DND-41 (cell line): ENCODE results near the gene ZBTB34.

Experiments used
- ATAC-seq: fragments of 200-7000 bp; cut with Tn5 transposase; 3 replicates; pipeline ENCODE4 v1.9.1; 2021; ENCODE audit warnings: low read depth; ENCODE audit not compliant: insufficient read depth
- DNase-seq: peaks from one replicate; pipeline ENCODE4 v3.0.0-alpha.2; 2020
- H2AFZ ChIP-seq: 2 replicates; pipeline ENCODE4 v1.6.0; 2012; ENCODE audit warnings: low read depth, low read length
- H3K27ac ChIP-seq: 2 replicates; pipeline ENCODE4 v1.5.1; 2012; ENCODE audit warnings: low read length, inconsistent platforms
- H3K27me3 ChIP-seq: fragments of 200-600 bp; sonication (generic); 2 replicates; pipeline ENCODE4 v1.6.0; 2012; ENCODE audit warnings: low read length, mild to moderate bottlenecking, inconsistent platforms; ENCODE audit not compliant: insufficient read depth, poor library complexity
- H3K36me3 ChIP-seq: 2 replicates; pipeline ENCODE4 v1.5.1; 2012; ENCODE audit warnings: low read length, inconsistent platforms; ENCODE audit not compliant: insufficient read depth
- H3K4me1 ChIP-seq: 2 replicates; pipeline ENCODE4 v1.5.1; 2012; ENCODE audit warnings: mild to moderate bottlenecking, low read length; ENCODE audit not compliant: insufficient read depth
- H3K4me2 ChIP-seq: 2 replicates; pipeline ENCODE4 v1.6.0; 2012; ENCODE audit warnings: mild to moderate bottlenecking, moderate library complexity, low read length, inconsistent platforms; ENCODE audit not compliant: insufficient read depth
- H3K4me3 ChIP-seq, 2 experiments: fragments of 200-600 bp in 1 of 2; shearing (Covaris generic) in 1 of 2; 2 replicates each; pipeline ENCODE4 v1.5.1; 2012 to 2016; ENCODE audit warnings: inconsistent platforms in 2 of 2, low read length in 2 of 2, mild to moderate bottlenecking in 2 of 2, low read depth in 1 of 2, moderate library complexity in 1 of 2
- H3K79me2 ChIP-seq: 2 replicates; pipeline ENCODE4 v1.6.0; 2012; ENCODE audit warnings: low read length, inconsistent platforms; ENCODE audit not compliant: insufficient read depth
- H3K9ac ChIP-seq: 2 replicates; pipeline ENCODE4 v1.6.0; 2012; ENCODE audit warnings: low read depth, mild to moderate bottlenecking, inconsistent platforms, low read length, moderate library complexity
- H3K9me3 ChIP-seq: 2 replicates; pipeline ENCODE4 v1.5.1; 2012; ENCODE audit warnings: low read length, moderate library complexity, mild to moderate bottlenecking, inconsistent platforms; ENCODE audit not compliant: insufficient read depth, severe bottlenecking
- H4K20me1 ChIP-seq: 2 replicates; pipeline ENCODE4 v1.6.0; 2012; ENCODE audit warnings: low read length; ENCODE audit not compliant: insufficient read depth
- EZH2 ChIP-seq: IDR thresholded peaks from 3 replicates; pipeline ENCODE4 v1.6.1; 2012; ENCODE audit warnings: borderline replicate concordance, low read depth, mild to moderate bottlenecking, moderate library complexity, low read length, inconsistent platforms; ENCODE audit not compliant: severe bottlenecking
- TF ChIP-seq, protein P1 (sequence below): IDR thresholded peaks from 2 replicates; pipeline ENCODE4 v1.5.1; 2012; ENCODE audit warnings: borderline replicate concordance, low read length, moderate library complexity, mild to moderate bottlenecking; ENCODE audit not compliant: poor library complexity, severe bottlenecking; ENCODE audit errors: extremely low read depth

Gene ZBTB34

DNA sequence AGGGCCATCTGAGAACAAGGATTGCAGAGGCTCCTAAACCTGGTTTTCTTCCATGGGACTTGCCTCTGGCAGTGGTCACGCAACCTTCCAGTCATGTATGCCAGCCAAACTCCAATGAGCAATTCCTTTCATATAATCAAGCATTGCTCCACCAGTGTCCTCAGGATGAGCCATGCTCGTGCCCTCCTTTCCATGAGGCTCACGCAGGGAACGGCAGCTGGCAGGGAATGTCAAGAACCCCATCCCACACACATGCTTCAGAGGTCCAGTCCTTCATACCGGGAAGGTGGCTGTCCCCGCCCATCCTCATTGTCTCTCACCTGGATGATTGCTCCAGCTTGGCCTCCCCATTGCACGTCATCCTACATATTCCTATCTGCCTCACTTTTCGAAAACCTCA, 13.4 kb upstream of the ZBTB34 start:
- Histone ChIP-seq H3K4me2 (no peak overlapping the region), H3K27ac (no peak overlapping the region), H2AFZ (no peak overlapping the region), H3K27me3 (no peaks in the 10 kb centered on the region), H3K36me3 (no peaks in the 10 kb centered on the region), H3K79me2 (no peaks in the 10 kb centered on the region), H3K4me1 (no peaks in the 10 kb centered on the region), H4K20me1 (no peaks in the 10 kb centered on the region), H3K9ac (no peak overlapping the region), H3K9me3 (no peaks in the 10 kb centered on the region), H3K4me3 (no peak overlapping the region)
- TF ChIP-seq EZH2 = no peak
- TF ChIP-seq, protein P1, sequence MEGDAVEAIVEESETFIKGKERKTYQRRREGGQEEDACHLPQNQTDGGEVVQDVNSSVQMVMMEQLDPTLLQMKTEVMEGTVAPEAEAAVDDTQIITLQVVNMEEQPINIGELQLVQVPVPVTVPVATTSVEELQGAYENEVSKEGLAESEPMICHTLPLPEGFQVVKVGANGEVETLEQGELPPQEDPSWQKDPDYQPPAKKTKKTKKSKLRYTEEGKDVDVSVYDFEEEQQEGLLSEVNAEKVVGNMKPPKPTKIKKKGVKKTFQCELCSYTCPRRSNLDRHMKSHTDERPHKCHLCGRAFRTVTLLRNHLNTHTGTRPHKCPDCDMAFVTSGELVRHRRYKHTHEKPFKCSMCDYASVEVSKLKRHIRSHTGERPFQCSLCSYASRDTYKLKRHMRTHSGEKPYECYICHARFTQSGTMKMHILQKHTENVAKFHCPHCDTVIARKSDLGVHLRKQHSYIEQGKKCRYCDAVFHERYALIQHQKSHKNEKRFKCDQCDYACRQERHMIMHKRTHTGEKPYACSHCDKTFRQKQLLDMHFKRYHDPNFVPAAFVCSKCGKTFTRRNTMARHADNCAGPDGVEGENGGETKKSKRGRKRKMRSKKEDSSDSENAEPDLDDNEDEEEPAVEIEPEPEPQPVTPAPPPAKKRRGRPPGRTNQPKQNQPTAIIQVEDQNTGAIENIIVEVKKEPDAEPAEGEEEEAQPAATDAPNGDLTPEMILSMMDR = no peak
- DNase-seq (no peak), ATAC-seq (no peak)

DNA sequence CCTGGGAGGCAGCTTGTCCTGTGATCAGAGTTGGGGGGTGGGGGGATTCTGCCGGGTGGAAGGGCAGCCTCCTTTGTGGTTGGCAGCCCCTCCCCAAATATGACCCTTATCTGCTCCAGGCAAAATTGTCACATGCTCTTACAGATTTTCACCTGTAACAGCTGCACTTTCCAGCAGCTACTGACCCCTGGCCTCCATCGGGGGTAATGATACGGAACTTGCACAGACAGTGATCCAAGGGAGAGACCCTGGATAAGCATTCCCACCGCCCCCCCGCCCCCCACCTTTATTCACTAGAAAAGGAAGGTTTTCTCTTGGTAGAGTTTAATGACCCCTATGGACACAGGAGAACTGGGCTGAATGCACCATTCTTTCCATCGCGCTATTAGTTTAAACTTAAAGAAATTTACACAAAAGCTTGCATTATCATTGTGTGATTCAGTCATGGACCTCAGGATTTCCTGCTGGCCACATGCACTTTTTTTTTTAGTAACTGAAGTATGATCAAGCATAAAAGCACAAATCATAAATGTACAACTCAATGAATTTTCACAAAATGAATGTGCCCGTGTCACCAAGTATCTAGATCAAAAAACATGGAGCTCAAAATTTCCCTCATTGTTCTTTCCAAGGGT, 10.7 kb upstream of the ZBTB34 start:
- Histone ChIP-seq H3K4me2 (no peak overlapping the region), H2AFZ (no peak overlapping the region), H3K27me3 (peaks cover 11% of the 10 kb centered on the region), H3K4me1 (no peaks in the 10 kb centered on the region), H3K36me3 (no peaks in the 10 kb centered on the region), H3K27ac (no peak overlapping the region), H3K79me2 (no peaks in the 10 kb centered on the region), H3K4me3 (no peak overlapping the region), H3K9ac (no peak overlapping the region), H4K20me1 (no peaks in the 10 kb centered on the region), H3K9me3 (no peaks in the 10 kb centered on the region)
- DNase-seq = no peak
- no peak for ATAC-seq
- no peak for TF ChIP-seq EZH2
- TF ChIP-seq, protein P1 = no peak

DNA sequence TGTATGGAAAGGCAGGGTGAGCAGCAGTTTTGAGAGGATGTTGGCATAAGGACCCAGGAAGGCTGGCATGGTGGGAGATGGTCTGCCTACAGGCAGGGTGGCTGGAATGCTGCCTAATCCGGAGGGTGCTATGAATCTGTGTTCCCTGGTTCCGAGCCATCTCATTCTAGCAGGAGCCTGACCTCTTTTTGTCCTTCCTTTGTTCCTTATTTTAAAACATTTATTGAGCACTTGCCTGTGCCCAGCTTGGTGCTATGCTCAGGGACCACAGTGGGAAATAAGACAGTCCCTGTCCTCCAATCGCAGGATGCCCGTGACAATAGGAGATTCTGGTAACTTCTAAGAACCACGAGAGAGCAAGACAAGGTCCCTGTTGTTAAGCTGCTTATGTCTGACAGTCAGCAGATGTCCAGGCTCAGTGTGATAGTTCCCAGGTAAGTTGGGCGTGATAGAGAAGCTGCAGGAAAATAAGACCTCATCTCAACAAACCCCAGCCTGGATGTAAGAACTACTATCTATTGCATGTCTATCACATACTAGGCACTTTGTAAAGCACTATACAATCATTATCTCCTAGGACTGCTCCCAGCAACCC, 9.1 kb upstream of the ZBTB34 start:
- ATAC-seq (no peak), DNase-seq (no peak)
- peaks cover 18% of the 10 kb centered on the region for H3K27me3 ChIP-seq
- TF ChIP-seq EZH2 = no peak
- TF ChIP-seq, protein P1 = no peak
- no peak overlapping the region for H2AFZ ChIP-seq
- H3K9ac ChIP-seq = no peak overlapping the region
- no peaks in the 10 kb centered on the region for H4K20me1 ChIP-seq
- no peak overlapping the region for H3K4me2 ChIP-seq
- H3K27ac ChIP-seq = no peak overlapping the region
- no peaks in the 10 kb centered on the region for H3K4me1 ChIP-seq
- H3K79me2 ChIP-seq = no peaks in the 10 kb centered on the region
- H3K4me3 ChIP-seq = no peak overlapping the region
- H3K9me3 ChIP-seq = no peaks in the 10 kb centered on the region
- no peaks in the 10 kb centered on the region for H3K36me3 ChIP-seq
